HG03521 (cell line): Measurements from ENCODE around the gene VWA8.
"Not testable (repeated sequence)": the region's sequence is repeated elsewhere in the genome, so short reads cannot be mapped to it uniquely, and the experiment has no call there.

Experiments used
- ATAC-seq: cut with Tn5 transposase; IDR thresholded peaks from one replicate; pipeline ENCODE4 v1.9.1; 2021; ENCODE audit warnings: mild to moderate bottlenecking, moderate library complexity; ENCODE audit not compliant: unreplicated experiment

The VWA8 gene

DNA sequence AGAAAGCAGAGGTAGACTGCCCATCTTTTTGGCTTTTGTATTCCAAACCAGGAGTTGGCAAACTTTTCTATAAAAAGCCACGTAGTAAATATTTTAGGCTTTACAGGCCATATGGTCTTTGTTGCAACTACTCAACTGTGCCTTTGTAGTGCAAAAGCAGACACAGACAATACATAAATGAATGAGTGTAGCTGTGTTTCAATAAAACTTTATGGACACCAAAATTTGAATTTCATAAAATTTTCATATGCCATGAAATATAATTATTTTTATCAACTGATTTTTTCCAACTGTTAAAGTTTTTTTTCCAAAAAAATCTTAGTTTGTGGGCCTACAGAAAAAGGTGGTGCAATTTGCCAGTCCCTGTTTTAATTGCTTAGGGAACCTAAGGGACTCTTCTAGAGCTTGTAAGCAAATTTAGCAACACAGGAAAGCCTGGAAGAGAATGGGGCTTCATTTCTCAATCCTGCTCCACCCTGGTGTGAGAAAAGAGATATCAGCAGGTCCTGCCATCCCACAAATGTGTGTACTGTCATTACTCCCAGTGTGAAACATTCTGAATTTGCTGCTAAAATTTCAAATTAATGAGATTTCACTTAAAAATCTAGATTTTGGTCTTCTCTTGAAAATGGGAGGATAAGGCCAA, 309.4 kb downstream of the VWA8 start:
- no peak for ATAC-seq

DNA sequence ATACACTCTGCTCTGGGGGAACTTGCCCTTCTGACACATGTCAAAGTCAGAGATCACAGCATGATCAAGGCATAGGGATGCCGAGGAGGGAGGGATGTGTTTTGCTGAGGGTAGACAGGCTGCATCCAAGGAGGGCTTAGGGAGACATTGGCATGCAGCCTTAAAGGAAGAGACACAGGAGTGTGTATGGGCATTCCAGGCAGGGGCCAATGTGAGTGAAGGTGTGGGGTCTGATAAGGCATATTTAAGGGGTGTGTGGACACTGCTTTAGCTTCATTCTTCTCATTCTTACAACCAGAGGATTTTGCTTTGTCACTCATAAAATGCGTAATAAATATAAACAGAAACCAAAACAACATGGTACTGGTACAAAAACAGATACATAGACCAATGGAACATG, 310.2 kb downstream of the VWA8 start:
- no peak for ATAC-seq

DNA sequence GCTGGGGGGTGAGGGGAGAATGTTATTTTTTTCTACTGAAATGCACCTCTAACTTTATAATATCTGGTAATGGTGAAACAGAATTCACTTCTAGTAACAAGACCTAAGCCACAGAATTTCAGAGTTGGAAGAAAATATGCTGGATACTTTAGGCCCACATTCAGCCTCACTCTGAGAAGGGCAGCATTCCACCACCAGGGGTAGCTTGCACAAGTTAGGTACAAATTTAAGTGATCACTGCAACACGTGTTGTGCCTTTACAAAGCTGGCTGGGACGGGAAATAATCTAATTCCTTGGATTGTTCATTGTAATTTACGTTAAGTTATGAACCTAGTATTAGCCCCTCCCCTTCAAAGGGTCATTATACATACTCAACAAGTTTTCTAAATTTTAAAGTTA, 311.2 kb downstream of the VWA8 start:
- no peak for ATAC-seq

DNA sequence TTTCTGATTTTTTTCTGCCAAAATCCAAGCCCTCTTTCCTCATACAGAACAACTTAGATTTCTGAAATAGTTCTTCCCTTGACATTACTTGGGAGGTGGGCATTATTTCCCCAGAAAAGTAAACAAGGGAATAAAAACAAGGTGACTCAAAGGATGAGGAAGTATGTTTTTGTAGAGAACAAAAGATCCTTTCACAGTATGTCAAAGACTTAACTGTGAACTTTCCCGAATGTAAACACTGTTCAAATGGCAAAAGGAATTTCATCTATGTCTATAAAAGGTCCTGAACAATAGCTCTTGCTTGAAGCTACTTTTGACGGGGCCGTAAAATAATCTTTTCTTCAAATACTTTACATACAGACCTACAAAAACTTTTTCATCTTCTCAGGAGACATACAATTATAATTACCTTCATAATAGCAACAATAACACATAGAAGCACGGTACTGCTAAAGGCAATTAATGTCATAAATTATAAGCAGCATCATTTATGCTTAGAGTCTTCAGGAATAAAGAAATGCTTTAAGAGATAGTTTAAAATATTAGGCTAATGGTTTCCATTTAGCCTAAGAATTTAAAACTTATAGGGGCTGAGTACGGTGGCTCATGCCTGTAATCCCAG, 312.5 kb downstream of the VWA8 start:
- ATAC-seq: no peak

DNA sequence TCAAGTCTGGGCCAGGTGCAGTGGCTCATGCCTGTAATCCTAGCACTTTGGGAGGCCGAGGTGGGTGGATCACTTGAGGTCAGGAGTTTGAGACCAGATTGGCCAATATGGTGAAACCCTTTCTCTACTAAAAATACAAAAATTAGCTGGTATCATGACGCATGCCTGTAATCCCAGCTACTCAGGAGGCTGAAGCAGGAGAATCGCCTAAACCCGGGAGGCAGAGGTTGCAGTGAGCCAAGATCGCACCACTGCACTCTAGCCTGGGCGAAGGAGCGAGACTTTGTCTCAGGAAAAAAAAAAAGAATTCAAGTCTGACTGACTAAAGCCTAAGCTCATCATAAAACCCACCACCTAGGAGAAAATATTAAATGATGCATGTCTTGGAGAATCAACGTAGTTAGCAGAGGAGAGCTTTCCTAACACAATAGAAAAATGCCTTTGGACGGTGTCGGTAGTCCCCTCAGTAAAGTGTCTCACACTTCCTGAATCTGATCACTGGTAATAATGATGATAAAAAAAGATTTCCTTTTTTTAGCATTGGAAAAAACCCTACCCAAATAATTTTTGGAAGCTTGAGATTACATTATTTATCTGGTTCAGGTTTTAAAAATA, 313.1 kb downstream of the VWA8 start:
- not testable (repeated sequence) for ATAC-seq

DNA sequence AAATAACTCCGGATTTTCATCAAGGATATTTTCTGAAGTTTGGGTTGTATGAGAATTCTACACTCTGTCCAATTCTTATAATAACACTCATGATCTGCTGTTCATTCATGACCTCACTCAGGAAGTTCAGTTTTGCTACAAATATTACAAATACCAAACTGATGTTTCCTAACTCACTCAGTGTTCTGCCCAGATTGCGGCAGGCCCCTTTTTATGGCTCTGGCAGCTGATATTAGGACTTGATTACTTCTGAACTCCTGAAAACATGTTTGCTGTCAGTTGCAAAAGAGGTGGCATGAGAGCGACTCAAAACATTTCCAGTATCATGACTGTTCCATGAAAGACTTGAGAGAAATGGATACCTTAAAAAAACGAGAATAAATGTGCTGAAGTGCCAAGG, 315.6 kb downstream of the VWA8 start:
- no peak for ATAC-seq

DNA sequence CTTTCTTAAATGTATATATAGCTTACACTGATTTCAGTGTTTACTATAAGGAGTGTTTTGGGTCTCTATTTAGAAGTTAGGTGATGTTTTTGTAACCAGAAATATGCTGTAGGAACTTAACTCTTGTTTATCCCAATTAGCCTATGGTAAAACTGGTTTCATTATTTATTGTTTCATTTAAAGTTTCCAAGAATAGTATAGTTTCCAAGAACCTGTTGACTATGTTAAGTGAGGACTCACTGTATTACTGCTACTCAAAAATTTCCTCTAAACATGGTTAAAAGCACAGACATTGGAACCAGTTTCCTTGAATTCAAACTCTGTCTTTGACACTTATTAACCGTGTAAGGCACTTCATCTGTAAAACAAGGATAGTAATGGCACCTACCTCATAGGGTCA, 316.2 kb downstream of the VWA8 start:
- no peak for ATAC-seq

DNA sequence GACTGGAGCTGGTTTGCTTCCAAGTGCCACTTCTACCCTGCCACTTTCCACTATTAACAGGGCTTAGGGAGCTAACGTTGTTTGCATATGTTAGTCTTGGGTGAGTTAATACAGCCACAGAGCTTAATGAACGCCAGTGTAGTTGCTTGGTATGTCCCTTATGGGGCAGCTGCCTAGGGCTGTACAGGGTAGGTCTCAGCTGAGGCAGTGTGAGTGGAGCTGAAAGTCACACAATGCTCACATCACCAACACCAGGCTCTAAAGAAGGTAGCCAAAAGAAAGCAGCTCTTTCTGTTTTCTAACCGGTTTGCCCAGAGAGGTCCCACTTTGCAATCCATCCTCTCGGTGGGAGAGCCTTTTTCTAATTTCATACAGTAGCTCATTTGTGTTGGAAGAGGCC, 317.4 kb downstream of the VWA8 start:
- no peak for ATAC-seq

DNA sequence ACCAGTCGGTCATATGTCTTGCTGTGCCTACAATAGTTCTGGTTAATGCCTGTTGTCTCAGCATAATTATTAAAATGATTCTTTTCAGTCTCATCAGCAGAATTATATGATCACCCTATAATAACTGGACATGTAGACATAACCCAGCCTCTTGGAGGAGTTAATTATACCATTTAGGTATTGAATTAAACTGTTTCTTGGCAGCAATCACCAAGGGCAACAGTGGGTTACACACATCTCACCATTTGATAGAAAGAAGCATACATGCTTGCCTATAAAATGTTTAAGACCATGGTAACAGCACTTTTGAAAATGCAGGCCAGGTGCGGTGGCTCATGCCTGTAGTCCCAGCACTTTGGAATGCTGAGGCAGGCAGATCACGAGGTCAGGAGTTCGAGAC, 318.9 kb downstream of the VWA8 start:
- no peak for ATAC-seq

DNA sequence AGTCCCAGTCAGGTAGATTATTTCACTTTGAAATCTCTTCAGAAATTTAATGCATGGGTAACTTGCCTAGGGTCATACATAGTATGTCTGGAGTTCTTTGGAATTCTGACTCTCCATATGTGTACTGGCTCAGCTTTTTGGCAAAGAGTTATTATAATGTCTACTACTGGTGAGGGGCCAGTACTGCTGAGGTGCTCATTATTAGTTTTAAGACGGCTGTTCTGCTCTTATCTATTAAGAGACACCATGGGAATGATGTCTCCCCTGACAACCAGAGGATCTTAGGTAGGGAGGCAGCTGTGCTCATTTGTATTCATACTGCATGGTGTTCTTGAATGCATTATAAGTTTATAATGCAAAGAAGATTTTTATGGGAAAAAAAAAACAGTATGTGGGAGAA, 319.5 kb downstream of the VWA8 start:
- no peak for ATAC-seq

DNA sequence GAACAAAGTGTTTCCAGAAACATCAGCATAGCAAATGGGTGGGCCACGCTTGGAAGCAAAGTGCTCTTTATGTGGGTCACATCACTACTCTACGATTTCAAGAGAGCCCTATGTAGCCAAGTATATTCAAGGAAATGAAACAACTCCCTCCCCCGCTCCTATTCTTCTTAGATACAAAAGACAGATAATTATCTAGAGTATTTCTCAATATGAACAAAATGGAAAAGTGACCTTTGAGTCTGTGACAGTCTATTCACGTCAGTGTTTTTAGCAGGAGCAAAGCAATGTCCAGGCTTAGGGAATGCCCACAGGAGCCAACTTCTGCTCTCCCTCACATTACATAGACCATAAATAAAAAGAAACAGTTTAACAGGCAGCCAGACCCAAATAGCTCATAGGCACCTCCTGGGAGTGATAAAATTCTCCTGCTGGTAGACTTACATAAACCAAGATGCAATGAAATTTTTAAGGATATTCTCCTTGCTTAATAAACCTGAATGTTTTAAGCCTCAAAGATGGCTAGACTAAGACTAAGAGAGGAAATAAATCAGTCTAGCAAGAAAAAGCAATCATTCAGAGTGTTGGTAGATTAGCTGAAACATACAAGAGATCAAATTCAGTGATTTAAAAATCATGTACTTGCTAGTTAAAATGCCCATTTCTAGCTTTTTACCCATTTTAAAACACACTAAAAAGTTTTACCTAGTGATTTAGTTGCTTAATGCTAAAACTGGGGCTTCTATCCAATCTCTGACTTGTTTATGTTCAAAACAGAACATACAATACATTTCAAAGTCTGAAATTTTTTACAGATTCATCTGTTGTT, 320.7 kb downstream of the VWA8 start:
- no peak for ATAC-seq

DNA sequence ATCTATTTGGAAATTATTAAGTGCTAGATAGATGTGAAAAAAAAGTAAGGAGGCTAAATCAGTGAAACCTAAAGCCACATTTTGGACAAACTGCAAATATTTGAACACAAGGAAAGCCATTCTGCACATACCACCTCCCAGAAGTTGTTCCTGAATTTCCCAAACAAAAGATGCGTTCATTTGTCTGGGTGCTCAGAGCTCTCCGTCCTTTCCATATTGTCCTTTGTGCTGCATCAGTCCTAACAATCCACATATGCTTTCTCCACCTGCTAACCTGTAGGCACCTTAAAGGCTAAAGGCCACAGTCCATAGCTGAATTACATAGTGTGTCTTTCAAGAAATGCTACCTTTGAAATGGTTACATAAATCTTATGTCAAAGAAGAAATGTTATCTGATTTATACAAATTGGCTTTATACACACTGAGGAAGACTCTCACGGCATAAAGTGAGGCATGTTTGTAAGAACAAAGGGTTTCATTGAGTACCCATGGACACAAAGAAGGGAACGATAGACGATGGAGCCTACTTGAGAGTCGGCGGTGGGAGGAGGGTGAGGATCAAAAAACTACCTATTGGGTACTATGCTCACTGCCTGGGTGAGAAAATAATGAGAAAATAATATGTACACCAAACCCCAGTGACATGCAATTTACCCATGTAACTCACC, 321.5 kb downstream of the VWA8 start:
- ATAC-seq: no peak

DNA sequence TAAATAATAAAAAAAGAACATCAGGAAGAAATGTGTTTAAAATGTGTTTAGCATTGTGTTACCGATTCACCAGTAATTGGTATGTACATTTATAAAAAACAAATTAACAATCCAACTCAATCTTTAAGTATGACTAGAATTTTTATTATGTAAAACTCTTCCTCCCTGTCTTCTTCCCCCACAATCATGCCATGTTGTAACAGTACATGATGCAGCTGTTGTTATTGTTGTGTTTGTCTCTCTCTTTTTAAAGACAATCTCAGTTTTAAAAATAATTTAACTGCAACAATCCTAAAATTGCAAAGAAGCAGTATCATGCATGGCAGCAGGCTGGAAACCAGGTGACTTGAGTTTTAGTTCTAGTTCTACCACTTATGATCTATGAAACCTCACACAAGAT, 323.3 kb downstream of the VWA8 start:
- no peak for ATAC-seq

DNA sequence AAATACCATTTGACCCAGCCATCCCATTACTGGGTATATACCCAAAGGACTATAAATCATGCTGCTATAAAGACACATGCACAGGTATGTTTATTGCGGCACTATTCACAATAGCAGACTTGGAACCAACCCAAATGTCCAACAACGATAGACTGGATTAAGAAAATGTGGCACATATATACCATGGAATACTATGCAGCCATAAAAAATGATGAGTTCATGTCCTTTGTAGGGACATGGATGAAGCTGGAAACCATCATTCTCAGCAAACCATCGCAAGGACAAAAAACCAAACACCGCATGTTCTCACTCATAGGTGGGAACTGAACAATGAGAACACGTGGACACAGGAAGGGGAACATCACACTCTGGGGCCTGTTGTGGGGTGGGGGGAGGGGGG, 323.9 kb downstream of the VWA8 start:
- not testable (repeated sequence) for ATAC-seq

DNA sequence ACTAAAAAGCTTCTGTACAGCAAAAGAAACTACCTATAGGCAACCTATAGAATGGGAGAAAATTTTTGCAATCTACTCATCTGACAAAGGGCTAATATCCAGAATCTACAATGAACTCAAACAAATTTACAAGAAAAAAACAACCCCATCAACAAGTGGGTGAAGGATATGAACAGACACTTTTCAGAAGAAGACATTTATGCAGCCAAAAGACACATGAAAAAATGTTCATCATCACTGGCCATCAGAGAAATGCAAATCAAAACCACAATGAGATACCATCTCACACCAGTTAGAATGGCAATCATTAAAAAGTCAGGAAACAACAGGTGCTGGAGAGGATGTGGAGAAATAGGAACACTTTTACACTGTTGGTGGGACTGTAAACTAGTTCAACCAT, 324.3 kb downstream of the VWA8 start:
- not testable (repeated sequence) for ATAC-seq

DNA sequence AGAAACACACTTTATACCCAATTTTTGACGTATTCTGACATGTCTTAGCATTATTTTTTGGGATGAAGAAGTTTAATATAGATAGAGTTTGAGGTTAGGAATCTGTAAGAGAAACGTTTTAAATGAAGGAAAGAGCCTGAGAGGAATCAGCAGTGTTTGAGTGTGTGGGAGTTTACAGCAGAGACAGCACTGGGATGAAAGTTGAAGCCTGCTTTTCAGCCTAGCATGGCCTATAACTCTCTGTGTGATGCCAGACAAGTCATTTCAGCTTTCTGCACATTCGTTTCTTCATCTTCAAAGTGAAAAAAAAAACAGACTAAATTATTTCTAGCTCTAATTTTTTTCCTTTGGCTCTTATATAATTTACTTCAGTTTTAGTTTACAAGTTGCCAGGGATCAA, 326.5 kb downstream of the VWA8 start:
- ATAC-seq: no peak

DNA sequence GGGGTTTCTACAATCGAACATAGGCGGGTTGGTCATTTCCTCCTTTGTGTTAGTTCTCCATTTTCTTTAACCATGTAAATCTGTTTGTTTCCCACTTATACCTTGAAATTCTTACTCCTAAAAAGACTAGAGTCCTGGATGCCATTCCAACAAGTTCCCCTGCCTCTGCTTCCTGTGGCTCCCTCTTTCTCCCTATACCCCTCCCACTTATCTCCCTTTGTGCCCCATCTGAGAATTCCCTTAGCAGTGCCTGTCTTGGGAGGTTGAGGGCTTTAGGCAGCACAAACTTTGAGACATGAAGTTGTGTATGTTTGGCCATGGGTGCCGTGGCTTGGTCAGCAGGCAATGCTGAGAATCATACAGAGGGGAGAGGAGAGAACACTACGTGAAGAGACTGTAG, 327.1 kb downstream of the VWA8 start:
- ATAC-seq: no peak

DNA sequence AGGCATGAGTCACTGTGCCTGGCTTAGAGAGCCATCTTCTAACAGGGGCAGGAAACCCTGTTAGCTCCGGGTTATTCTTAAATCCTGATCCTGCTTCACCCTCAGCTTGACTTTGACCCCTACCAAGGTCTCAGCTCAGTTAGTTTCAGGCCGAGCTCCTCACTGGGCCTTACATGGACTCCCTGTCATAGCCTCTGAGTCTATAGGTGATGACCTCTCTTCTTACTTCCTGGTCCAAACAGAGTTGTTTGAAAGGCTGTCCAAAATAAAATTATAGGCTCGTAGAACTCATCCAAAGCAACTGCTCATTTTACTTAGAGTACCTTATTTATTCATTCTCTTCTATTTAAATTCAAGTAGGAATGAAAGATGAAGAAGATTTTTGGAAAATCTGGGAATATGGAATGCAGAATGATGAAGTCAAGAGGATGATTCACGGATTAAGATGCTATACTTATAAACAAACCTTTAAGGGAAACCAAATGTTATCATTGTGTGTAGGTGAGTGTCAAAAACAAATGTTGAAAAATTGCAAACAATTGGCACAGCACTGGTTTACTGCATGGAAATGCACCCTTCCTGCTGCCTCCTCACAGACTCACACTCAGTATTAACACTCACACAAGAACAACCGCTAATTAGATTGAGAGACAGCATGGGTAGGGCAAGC, 329.5 kb downstream of the VWA8 start:
- ATAC-seq: no peak

DNA sequence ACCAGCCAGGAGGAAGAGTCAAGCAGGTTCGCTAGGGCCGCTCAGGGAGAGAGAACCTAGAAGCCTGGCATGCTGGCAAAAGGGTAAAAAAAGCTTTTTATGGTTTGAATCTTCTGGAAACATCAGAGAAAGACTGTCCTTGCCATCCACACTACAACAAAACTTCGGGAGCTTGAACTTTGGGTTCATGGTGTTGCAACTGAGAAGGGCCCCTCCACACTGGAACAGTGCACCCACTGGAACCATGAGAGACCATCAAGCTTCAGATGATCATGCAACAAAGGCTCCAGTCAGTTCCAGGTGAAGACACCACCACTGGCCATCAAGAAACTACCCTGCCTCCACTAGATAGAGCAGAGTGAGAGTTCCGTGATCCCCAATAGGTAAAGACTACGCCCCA, 333.5 kb downstream of the VWA8 start:
- no peak for ATAC-seq

DNA sequence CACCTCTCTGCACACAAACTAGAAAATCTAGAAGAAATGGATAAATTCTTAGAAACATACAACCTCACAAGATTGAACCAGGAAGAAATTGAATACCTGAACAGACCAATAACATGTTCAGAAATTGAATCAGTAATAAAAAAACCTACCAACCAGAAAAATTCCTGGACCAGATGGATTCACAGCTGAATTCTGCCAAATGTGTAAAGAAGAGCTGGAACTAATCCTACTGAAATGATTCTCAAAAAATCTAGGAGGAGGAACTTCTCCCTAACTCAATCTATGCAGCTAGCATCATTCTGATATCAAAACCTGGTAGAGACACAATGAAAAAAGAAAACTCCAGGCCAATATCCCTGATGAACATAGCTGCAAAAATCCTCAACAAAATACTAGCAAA, 336.9 kb downstream of the VWA8 start:
- no peak for ATAC-seq
